ENCODE results near the gene ANKIB1. TPM values are rescaled to one million over a fixed set of nuclear protein-coding genes. Genes with fewer than 3 reads are reported as not detected.

The ANKIB1 gene
- total and polyA plus RNA-seq, 9 of the 15 experiments (the other 6 are each of a cell fraction or from before 2014, with no cell fraction given), result 5.9 to 25.2 (median 16.1) TPM

DNA sequence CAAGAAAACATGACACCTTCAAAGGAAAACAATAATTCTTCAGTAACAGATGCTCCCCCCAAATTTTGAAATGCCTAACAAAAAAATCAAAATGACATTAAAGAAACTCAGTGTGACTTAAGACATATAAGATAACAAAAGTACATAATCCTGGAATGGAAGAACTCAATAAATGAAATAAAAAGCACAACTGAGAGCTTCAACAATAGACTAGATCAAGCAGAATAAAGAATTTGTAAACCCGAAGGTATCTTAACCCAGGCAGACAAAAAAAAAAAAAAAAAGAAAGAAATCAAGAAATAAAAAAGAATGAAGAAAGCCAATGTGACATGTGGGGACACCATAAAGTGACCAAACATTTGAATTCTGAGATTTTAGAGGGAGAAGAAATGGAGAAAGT lies 39.1 kb upstream of the ANKIB1 start:
- H3K4me3 ChIP-seq, result no peak overlapping the region
- intact Hi-C loops (cut with micrococcal nuclease) (no loop called here), in situ Hi-C loops (cut with MboI) (no loop called here)
- no peak overlapping the region for H2AFZ ChIP-seq (ENCODE audit: low read depth, low read length)
- H3K9me3 ChIP-seq (replicated peaks; ENCODE audit: control insufficient read depth, insufficient read depth, low read depth, low read length), result peaks cover 8% of the 10 kb centered on the region
- WGBS (ENCODE audit: insufficient coverage, low coverage, missing lambda C conversion rate), result 80% methylated on average over 1 of the region's 1 CpG
- H3K27me3 ChIP-seq (ENCODE audit: control insufficient read depth in 2 of 2, insufficient read depth in 2 of 2, low read length in 2 of 2), result no peaks in the 10 kb centered on the region
- H3K9me1 ChIP-seq (ENCODE audit: control insufficient read depth, insufficient read depth, low read length), result no peaks in the 10 kb centered on the region
- peaks cover 12% of the 10 kb centered on the region; the same call in 1 of the 3 replicates for H3K79me2 ChIP-seq (ENCODE audit: control insufficient read depth, insufficient read depth, low read length)
- no peak for ATAC-seq
- H4K20me1 ChIP-seq (replicated peaks; ENCODE audit: control insufficient read depth, insufficient read depth, low read length), result no peaks in the 10 kb centered on the region
- no TSS peak for BruUV-seq (replicated peaks)
- FAIRE-seq, result no peak
- no peaks in the 10 kb centered on the region for H3K4me1 ChIP-seq (replicated peaks in 1 of 2; ENCODE audit: control insufficient read depth in 2 of 2, insufficient read depth in 2 of 2, low read length in 2 of 2)
- no peak overlapping the region for H3K27ac ChIP-seq (ENCODE audit: extremely low read depth, low read depth, low read length)
- no peak overlapping the region for H3K4me2 ChIP-seq (ENCODE audit: insufficient read depth, low read length)
- DNase-seq (ENCODE audit: extremely low read depth in 1 of 4, low spot score in 3 of 4), result no peak
- no peak for TF ChIP-seq TEAD2 (tag; IDR thresholded peaks at IDR 0.05)
- TF ChIP-seq SUPT5H (IDR thresholded peaks at IDR 0.05), result no peak
- TF ChIP-seq CBX3 (IDR thresholded peaks at IDR 0.05; ENCODE audit: borderline replicate concordance in 1 of 2, low read length in 2 of 2), result peak in 1 of 2 experiments; percentile 68; a peak in 1 of 3 replicates
- TF ChIP-seq ZNF561 (CRISPR knock-in tag; conservative IDR thresholded peaks at IDR 0.05), result no peak
- TF ChIP-seq, protein P1, sequence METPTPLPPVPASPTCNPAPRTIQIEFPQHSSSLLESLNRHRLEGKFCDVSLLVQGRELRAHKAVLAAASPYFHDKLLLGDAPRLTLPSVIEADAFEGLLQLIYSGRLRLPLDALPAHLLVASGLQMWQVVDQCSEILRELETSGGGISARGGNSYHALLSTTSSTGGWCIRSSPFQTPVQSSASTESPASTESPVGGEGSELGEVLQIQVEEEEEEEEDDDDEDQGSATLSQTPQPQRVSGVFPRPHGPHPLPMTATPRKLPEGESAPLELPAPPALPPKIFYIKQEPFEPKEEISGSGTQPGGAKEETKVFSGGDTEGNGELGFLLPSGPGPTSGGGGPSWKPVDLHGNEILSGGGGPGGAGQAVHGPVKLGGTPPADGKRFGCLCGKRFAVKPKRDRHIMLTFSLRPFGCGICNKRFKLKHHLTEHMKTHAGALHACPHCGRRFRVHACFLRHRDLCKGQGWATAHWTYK (CRISPR knock-in tag; IDR thresholded peaks at IDR 0.05), result no peak
- 0 out of 2 replicates have a peak, but pooled peaks have one; percentile 55 for TF ChIP-seq HLTF (IDR thresholded peaks at IDR 0.05)
- TF ChIP-seq, protein P2, sequence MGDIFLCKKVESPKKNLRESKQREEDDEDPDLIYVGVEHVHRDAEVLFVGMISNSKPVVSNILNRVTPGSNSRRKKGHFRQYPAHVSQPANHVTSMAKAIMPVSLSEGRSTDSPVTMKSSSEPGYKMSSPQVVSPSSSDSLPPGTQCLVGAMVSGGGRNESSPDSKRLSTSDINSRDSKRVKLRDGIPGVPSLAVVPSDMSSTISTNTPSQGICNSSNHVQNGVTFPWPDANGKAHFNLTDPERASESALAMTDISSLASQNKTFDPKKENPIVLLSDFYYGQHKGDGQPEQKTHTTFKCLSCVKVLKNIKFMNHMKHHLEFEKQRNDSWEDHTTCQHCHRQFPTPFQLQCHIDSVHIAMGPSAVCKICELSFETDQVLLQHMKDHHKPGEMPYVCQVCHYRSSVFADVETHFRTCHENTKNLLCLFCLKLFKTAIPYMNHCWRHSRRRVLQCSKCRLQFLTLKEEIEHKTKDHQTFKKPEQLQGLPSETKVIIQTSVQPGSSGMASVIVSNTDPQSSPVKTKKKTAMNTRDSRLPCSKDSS (IDR thresholded peaks at IDR 0.05; ENCODE audit: low read depth, partially characterized antibody), result peak; percentile 46
- TF ChIP-seq NCOA4 (IDR thresholded peaks at IDR 0.05; ENCODE audit: partially characterized antibody), result no peak
- no peak for TF ChIP-seq RFX5 (IDR thresholded peaks at IDR 0.05; ENCODE audit: low read depth, low read length)
- TF ChIP-seq SRSF9 (IDR thresholded peaks at IDR 0.05; ENCODE audit: borderline replicate concordance, low read depth, low read length), result no peak
- peak; percentile 7 to 38; a peak in 1 of 4 replicates for TF ChIP-seq TRIM24 (IDR thresholded peaks at IDR 0.05)
- peak; percentile 91 for TF ChIP-seq TRIM28 (IDR thresholded peaks at IDR 0.05)
- no peak for TF ChIP-seq SMARCC2 (IDR thresholded peaks at IDR 0.05; ENCODE audit: low read depth)
- no peak for TF ChIP-seq HEY1 (CRISPR knock-in tag; IDR thresholded peaks at IDR 0.05; ENCODE audit: borderline replicate concordance)
- TF ChIP-seq ZNF445 (CRISPR knock-in tag; IDR thresholded peaks at IDR 0.05; ENCODE audit: low read depth), result peak; percentile 67; the same call in 1 of the 2 replicates
- TF ChIP-seq FOXK1 (CRISPR knock-in tag; IDR thresholded peaks at IDR 0.05; ENCODE audit: borderline replicate concordance), result no peak
- peak; percentile 33; the same call in 1 of the 2 replicates for TF ChIP-seq ZEB2 (IDR thresholded peaks at IDR 0.05)
- peaks cover 89% of the 10 kb centered on the region for H3K36me3 ChIP-seq (ENCODE audit: control insufficient read depth, insufficient read depth, low read length)
- CTCF ChIA-PET (ENCODE audit: low intra/inter-chr PET ratio), result no interaction called here
- POLR2A ChIA-PET, result interaction anchor here (0.6 kb wide), 1 partner anchor 240 kb away, joined by 3 read pairs; the partner anchor contains the start of gene GATAD1
- no peak overlapping the region for H3K9ac ChIP-seq (ENCODE audit: insufficient read depth in 1 of 2, low read depth in 2 of 2, low read length in 2 of 2)

Measured in K562 (cell line).